Central memory CD8-positive, alpha-beta T cell (primary cell): ENCODE results near the gene CCT2.
A peak's percentile ranks its signal among the peaks of the same experiment; 100 is the strongest.

ENCODE experiments used
- ATAC-seq: fragments of 150-1000 bp; cut with Tn5 transposase; replicated peaks from 2 replicates; pipeline ENCODE4 v1.10.0; 2022; ENCODE audit warnings: mild to moderate bottlenecking, moderate FRiP score, moderate number of reproducible peaks; ENCODE audit not compliant: poor library complexity, severe bottlenecking; ENCODE audit errors: extremely low read depth
- DNase-seq, 2 donors: peaks; one replicate each; pipeline ENCODE4 v3.0.0; 2021; ENCODE audit warnings: low spot score in 2 of 2
- H3K27ac Mint-ChIP-seq: one replicate; pipeline ENCODE4 v1.8.0; 2022; ENCODE audit warnings: low read depth, mild to moderate bottlenecking, moderate library complexity, mixed read lengths
- H3K27me3 Mint-ChIP-seq: one replicate; pipeline ENCODE4 v1.8.0; 2022; ENCODE audit warnings: mixed read lengths
- H3K36me3 Mint-ChIP-seq: one replicate; pipeline ENCODE4 v1.8.0; 2022; ENCODE audit warnings: mild to moderate bottlenecking, moderate library complexity, mixed read lengths; ENCODE audit not compliant: insufficient read depth
- H3K4me1 Mint-ChIP-seq: one replicate; pipeline ENCODE4 v1.8.0; 2022; ENCODE audit warnings: mixed read lengths
- H3K4me3 Mint-ChIP-seq: one replicate; pipeline ENCODE4 v1.8.0; 2022; ENCODE audit warnings: mild to moderate bottlenecking, moderate library complexity, mixed read lengths
- H3K9me3 Mint-ChIP-seq: one replicate; pipeline ENCODE4 v1.8.0; 2022; ENCODE audit warnings: mixed read lengths

The CCT2 gene

GRCh38 chr12:69585189-69586062 is at the start of gene CCT2:
Gene CCT2, plus strand, starts transcription at chr12:69585459. Its CDS starts 63 bp downstream, at chr12:69585522.
- Mint-ChIP-seq H3K4me1 (peaks cover 8% of the 10 kb centered on the region), H3K27ac (peak within 1 kb of the TSS; percentile 97), H3K4me3 (peak within 1 kb of the TSS; percentile 99), H3K27me3 (no peaks in the 10 kb centered on the region), H3K36me3 (peaks cover 41% of the 10 kb centered on the region), H3K9me3 (no peaks in the 10 kb centered on the region)
- DNase-seq (peak; percentile 91 to 92), ATAC-seq (peak; percentile 93)

- Mint-ChIP-seq H3K9me3 (peaks cover 8% of the 10 kb centered on the region), H3K4me1 (peaks cover 11% of the 10 kb centered on the region), H3K27me3 (no peaks in the 10 kb centered on the region), H3K36me3 (peaks cover 7% of the 10 kb centered on the region), H3K4me3 (no peak overlapping the region), H3K27ac (no peak overlapping the region)
- ATAC-seq (no peak), DNase-seq (no peak)
Measured at GRCh38 chr12:69540987-69541386, 44.3 kb upstream of the CCT2 start.

DNA sequence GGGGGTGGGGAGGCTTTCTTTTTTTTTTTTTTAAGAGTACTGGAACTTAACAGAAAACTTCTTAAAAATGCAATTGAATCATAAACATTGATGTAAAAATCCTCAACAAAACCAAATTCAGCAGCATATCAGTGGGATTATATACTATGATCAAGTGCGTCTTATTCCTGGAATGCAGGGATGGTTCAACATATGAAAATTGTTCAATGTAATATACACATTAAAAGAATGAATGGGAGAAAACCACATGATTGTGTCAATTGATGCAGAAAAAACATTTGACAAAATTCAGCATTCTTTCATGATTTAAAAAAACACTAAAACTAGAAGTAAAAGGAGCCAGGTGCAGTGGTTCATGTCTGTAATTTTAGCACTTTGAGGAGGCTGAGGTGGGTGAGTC is 41.2 kb upstream of the CCT2 start:
- Mint-ChIP-seq H3K27me3 (no peaks in the 10 kb centered on the region), H3K27ac (no peak overlapping the region), H3K36me3 (peaks cover 7% of the 10 kb centered on the region), H3K4me3 (no peak overlapping the region), H3K4me1 (no peaks in the 10 kb centered on the region), H3K9me3 (peaks cover 8% of the 10 kb centered on the region)
- DNase-seq (no peak), ATAC-seq (no peak)

- H3K9me3 Mint-ChIP-seq: peaks cover 8% of the 10 kb centered on the region
- ATAC-seq: no peak
- DNase-seq: no peak
- no peaks in the 10 kb centered on the region for H3K27me3 Mint-ChIP-seq
- H3K4me1 Mint-ChIP-seq: peaks cover 4% of the 10 kb centered on the region
- no peak overlapping the region for H3K4me3 Mint-ChIP-seq
- H3K27ac Mint-ChIP-seq: no peak overlapping the region
- peaks cover 5% of the 10 kb centered on the region for H3K36me3 Mint-ChIP-seq
Measured at GRCh38 chr12:69545081-69545480, 40.2 kb upstream of the CCT2 start.

GRCh38 chr12:69546693-69547438 is 38.4 kb upstream of the CCT2 start:
- peaks cover 6% of the 10 kb centered on the region for H3K4me1 Mint-ChIP-seq
- no peak overlapping the region for H3K27ac Mint-ChIP-seq
- DNase-seq: no peak
- no peak overlapping the region for H3K4me3 Mint-ChIP-seq
- H3K9me3 Mint-ChIP-seq: peaks cover 8% of the 10 kb centered on the region
- H3K27me3 Mint-ChIP-seq: no peaks in the 10 kb centered on the region
- H3K36me3 Mint-ChIP-seq: no peaks in the 10 kb centered on the region
- no peak for ATAC-seq

DNA sequence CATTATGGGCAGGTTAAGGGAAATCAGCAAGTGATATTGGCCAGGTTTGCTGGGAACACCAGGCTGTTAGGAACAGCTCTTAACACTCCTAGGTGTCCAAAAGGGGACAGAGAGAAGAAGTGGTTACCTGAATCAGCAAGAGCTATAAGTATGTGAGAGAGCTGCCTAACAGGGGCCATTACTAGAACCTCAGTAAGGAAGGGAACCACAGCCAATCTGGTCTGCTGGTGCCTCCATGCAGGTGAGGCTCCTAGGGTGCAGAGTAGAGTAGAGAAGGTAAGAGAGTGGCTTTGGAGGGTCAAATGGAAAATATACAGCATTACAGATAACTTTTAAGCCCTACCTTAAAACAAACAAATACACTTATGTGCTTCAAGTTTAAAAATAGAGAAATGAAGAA is 36.6 kb upstream of the CCT2 start:
- Mint-ChIP-seq H3K9me3 (peaks cover 2% of the 10 kb centered on the region), H3K27ac (no peak overlapping the region), H3K36me3 (no peaks in the 10 kb centered on the region), H3K27me3 (no peaks in the 10 kb centered on the region), H3K4me1 (peaks cover 10% of the 10 kb centered on the region), H3K4me3 (no peak overlapping the region)
- no peak for DNase-seq
- no peak for ATAC-seq

GRCh38 chr12:69550569-69551350 is 34.5 kb upstream of the CCT2 start:
- Mint-ChIP-seq H3K27me3 (no peaks in the 10 kb centered on the region), H3K4me3 (no peak overlapping the region), H3K36me3 (peaks cover 3% of the 10 kb centered on the region), H3K9me3 (no peaks in the 10 kb centered on the region), H3K4me1 (peaks cover 12% of the 10 kb centered on the region), H3K27ac (no peak overlapping the region)
- no peak for DNase-seq
- no peak for ATAC-seq

GRCh38 chr12:69553628-69554248 is 31.5 kb upstream of the CCT2 start:
- Mint-ChIP-seq H3K36me3 (peaks cover 3% of the 10 kb centered on the region), H3K27ac (no peak overlapping the region), H3K4me1 (peaks cover 21% of the 10 kb centered on the region), H3K27me3 (no peaks in the 10 kb centered on the region), H3K9me3 (no peaks in the 10 kb centered on the region), H3K4me3 (no peak overlapping the region)
- no peak for DNase-seq
- ATAC-seq: no peak

GRCh38 chr12:69555461-69555860 is 29.8 kb upstream of the CCT2 start:
- no peak for ATAC-seq
- H3K36me3 Mint-ChIP-seq: peaks cover 3% of the 10 kb centered on the region
- H3K27ac Mint-ChIP-seq: no peak overlapping the region
- no peak overlapping the region for H3K4me3 Mint-ChIP-seq
- peaks cover 20% of the 10 kb centered on the region for H3K4me1 Mint-ChIP-seq
- no peaks in the 10 kb centered on the region for H3K9me3 Mint-ChIP-seq
- no peaks in the 10 kb centered on the region for H3K27me3 Mint-ChIP-seq
- no peak for DNase-seq

GRCh38 chr12:69556383-69556782 is 28.9 kb upstream of the CCT2 start:
- Mint-ChIP-seq H3K27me3 (no peaks in the 10 kb centered on the region), H3K9me3 (no peaks in the 10 kb centered on the region), H3K27ac (no peak overlapping the region), H3K4me1 (peaks cover 25% of the 10 kb centered on the region), H3K36me3 (peaks cover 3% of the 10 kb centered on the region), H3K4me3 (no peak overlapping the region)
- DNase-seq (no peak), ATAC-seq (no peak)

- H3K27me3 Mint-ChIP-seq: no peaks in the 10 kb centered on the region
- no peak overlapping the region for H3K27ac Mint-ChIP-seq
- H3K36me3 Mint-ChIP-seq: peaks cover 3% of the 10 kb centered on the region
- H3K4me3 Mint-ChIP-seq: no peak overlapping the region
- ATAC-seq: no peak
- DNase-seq: no peak
- no peaks in the 10 kb centered on the region for H3K9me3 Mint-ChIP-seq
- H3K4me1 Mint-ChIP-seq: peaks cover 19% of the 10 kb centered on the region
Measured at GRCh38 chr12:69563166-69563762, 22.0 kb upstream of the CCT2 start.

DNA sequence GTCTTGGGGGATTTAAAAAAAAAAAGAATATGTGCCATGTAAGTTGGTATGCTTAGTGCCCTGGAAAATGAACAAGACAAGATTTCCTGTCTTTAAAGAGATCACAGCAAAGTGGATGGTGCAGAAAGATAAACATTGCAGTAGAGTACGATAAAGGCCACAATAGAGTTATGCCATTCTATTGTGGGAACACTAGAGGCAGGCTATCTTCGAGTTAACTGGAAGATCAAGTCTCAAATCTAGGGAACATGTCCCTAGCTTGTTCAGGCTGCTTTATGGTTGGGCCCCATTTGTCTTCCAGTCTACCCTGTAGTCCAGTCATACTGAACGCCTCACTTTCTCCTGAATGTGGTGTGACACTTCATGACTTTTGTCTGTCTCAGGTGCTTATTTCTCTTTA is 18.7 kb upstream of the CCT2 start:
- Mint-ChIP-seq H3K4me1 (peaks cover 2% of the 10 kb centered on the region), H3K9me3 (no peaks in the 10 kb centered on the region), H3K4me3 (no peak overlapping the region), H3K36me3 (peaks cover 14% of the 10 kb centered on the region), H3K27ac (no peak overlapping the region), H3K27me3 (no peaks in the 10 kb centered on the region)
- ATAC-seq (no peak), DNase-seq (no peak)
